Measurements from ENCODE around the gene FGD5.

Gene FGD5

GRCh38 chr3:14803101-14803980, 15.4 kb upstream of the FGD5 start:
- in situ Hi-C loops (cut with MboI; ENCODE audit: low pct_unique_long_range_greater_than_20kb, low sequenced_read_pairs, unreplicated experiment): no loop called here
- no peak for DNase-seq (ENCODE audit: low spot score)
- no peak for TF ChIP-seq CTCF (IDR thresholded peaks at IDR 0.05; ENCODE audit: extremely low read depth, insufficient read depth, missing control alignments)

- no peak for DNase-seq (ENCODE audit: low spot score)
- in situ Hi-C loops (cut with MboI; ENCODE audit: low pct_unique_long_range_greater_than_20kb, low sequenced_read_pairs, unreplicated experiment): no loop called here
- TF ChIP-seq CTCF (IDR thresholded peaks at IDR 0.05; ENCODE audit: extremely low read depth, insufficient read depth, missing control alignments): no peak
Observed at GRCh38 chr3:14803981-14804834, 14.6 kb upstream of the FGD5 start.

DNA sequence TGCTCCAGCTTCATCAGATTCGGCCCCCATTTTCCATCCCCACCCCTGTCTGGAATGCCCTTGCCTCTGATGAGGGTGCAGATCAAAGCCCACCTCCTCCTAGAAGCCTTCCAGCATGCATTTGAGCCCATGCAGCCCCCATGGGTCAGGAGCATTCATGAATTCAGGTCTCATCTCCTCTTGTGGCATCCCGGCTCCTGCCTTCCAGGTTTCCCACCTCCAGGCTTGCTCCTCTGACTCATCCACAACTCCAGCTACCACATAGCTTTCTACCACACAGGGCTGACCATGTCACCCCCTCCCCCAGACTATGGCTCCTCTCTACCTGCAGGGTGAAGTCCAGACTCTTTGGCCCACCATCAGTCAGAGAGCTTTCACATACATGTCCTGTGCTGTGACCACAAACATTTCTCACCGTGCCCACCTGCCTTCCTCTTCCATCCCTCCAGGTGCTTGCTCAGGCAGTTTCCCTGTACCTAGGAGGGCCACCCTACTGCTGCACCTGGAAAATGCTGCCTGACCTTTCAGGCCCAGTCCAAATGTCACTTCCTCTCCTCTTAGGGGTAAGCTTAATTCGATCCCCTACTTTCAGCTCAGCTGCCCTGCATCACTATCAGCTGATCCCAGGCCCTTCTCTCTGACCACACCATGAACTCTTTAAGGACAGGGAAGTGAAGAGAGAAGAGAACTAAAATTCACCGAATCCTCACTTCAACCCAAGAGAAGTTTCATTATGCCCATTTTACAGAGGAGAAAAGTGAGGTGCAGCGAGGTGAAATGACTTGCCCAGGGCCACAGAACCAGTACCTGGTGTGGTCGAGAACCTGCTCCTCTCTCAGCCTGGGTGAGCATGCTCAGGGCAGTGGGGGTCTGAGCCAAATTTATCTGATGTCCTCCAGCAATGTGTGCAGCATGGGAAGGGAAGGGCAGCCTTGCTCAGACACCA, 13.7 kb upstream of the FGD5 start:
- in situ Hi-C loops (cut with MboI; ENCODE audit: low pct_unique_long_range_greater_than_20kb, low sequenced_read_pairs, unreplicated experiment): no loop called here
- TF ChIP-seq CTCF (IDR thresholded peaks at IDR 0.05; ENCODE audit: extremely low read depth, insufficient read depth, missing control alignments): no peak
- no peak for DNase-seq (ENCODE audit: low spot score)

GRCh38 chr3:14805961-14806537, 12.7 kb upstream of the FGD5 start:
- in situ Hi-C loops (cut with MboI; ENCODE audit: low pct_unique_long_range_greater_than_20kb, low sequenced_read_pairs, unreplicated experiment): no loop called here
- TF ChIP-seq CTCF (IDR thresholded peaks at IDR 0.05; ENCODE audit: extremely low read depth, insufficient read depth, missing control alignments): no peak
- no peak for DNase-seq (ENCODE audit: low spot score)

DNA sequence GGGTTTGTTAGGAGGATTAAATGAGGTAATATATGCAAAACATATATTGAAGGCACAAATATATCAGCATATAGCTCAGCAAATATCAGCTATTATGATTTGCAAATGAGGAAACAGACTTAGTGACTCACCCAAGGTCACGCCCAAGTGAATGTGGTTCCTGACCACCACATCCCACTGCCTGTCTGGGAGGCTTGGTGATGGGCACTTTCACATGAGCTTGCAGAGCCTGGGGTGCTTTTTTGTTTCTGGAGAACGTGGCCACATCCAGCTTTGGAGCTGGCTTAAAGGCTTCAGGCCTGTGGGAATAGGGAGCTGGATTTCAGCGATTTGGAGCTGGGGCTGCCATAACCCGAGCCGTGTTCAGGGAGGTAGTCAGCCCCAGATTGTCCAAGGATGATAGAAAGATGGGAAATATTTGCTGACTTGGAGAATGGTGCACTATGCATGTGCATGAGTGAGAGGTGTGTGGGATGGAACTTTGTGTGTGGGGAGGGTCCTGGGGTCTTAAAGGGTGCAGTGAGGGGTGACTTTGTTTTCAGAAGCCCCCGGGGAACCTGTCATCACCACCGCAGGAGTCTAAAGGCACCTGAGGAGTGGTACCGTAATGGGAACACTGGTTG, 12.0 kb upstream of the FGD5 start:
- TF ChIP-seq CTCF (IDR thresholded peaks at IDR 0.05; ENCODE audit: extremely low read depth, insufficient read depth, missing control alignments): no peak
- DNase-seq (ENCODE audit: low spot score): no peak
- in situ Hi-C loops (cut with MboI; ENCODE audit: low pct_unique_long_range_greater_than_20kb, low sequenced_read_pairs, unreplicated experiment): no loop called here

Measured in GM13977 (cell line).